SU-DHL-6 (cell line): ENCODE measurements around the gene RNASE9.

Experiments used
- EZH2phosphoT487 ChIP-seq: fragments of 200-600 bp; sonication (generic), shearing (Covaris generic); conservative IDR thresholded peaks from 2 replicates; pipeline ENCODE4 v1.6.1; 2018; ENCODE audit warnings: mild to moderate bottlenecking, antibody characterized with exemption, low read length, moderate library complexity, mixed read lengths
- TF ChIP-seq, protein P1 (sequence below): fragments of 200-600 bp; sonication (generic); IDR thresholded peaks from one replicate; pipeline ENCODE4 v1.5.1; 2017; ENCODE audit warnings: antibody characterized with exemption, mild to moderate bottlenecking, low read length, moderate library complexity; ENCODE audit not compliant: insufficient read depth, poor library complexity, severe bottlenecking

- TF ChIP-seq, protein P1, sequence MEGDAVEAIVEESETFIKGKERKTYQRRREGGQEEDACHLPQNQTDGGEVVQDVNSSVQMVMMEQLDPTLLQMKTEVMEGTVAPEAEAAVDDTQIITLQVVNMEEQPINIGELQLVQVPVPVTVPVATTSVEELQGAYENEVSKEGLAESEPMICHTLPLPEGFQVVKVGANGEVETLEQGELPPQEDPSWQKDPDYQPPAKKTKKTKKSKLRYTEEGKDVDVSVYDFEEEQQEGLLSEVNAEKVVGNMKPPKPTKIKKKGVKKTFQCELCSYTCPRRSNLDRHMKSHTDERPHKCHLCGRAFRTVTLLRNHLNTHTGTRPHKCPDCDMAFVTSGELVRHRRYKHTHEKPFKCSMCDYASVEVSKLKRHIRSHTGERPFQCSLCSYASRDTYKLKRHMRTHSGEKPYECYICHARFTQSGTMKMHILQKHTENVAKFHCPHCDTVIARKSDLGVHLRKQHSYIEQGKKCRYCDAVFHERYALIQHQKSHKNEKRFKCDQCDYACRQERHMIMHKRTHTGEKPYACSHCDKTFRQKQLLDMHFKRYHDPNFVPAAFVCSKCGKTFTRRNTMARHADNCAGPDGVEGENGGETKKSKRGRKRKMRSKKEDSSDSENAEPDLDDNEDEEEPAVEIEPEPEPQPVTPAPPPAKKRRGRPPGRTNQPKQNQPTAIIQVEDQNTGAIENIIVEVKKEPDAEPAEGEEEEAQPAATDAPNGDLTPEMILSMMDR: no peak
- TF ChIP-seq EZH2phosphoT487: no peak
These were observed 12.3 kb downstream of the RNASE9 start for GRCh38 chr14:20548414-20549158.
